ENCODE results near the gene LRRC40.

Gene LRRC40

DNA sequence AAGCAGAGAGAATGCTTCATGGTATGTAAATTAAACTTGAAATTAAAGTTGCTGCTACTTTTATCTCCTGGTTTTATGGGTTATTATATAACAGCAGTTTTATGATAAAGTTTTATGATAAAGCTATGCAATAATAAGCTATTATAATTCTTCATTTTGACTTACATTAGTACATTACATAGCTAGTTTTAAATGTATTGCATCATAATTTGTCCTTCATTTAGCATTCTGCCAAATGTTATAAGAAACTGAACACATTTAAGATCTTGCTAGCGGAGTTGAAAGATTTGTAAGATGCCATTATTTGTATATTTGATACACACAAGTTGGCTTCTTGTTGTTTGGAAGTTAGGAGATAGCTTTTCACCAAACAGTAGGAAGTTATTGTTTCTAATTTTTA is 101.6 kb downstream of the LRRC40 start:
- DNase-seq, result no peak

GRCh38 chr1:70101774-70102173 is 103.6 kb downstream of the LRRC40 start:
- no peak for DNase-seq

DNA sequence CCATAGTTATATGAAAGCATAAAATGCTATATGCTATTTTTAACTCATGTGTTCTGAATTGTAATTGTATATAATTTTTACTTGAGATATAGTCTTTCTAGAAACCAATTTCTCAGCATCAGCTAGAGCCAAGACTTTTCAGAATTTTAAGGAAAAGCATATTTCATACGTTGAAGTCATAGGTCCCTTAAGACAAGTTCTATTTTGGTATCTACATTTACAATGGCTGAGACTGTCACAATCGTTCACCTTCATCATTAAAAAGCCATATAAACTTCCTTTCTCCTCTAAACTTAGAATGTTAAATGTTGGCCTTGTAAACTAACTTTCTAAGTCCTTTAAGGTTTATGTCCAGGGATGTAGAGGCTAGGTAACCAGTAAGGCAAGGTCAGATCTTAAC is 104.1 kb downstream of the LRRC40 start:
- no peak for DNase-seq
